Transverse colon (tissue), 4 donors: ENCODE results near the gene TMED10.

Source experiments
- CTCF ChIP-seq, 5 experiments: fragments of 200-600 bp in 3 of 5; fragments of 450-650 bp in 2 of 5; sonication (generic) in 3 of 5; IDR thresholded peaks; 1 replicate in 2 of 5; 2 replicates in 3 of 5; pipeline ENCODE4 v1.5.1; 2016 to 2017; ENCODE audit warnings: antibody characterized with exemption in 5 of 5, inconsistent platforms in 3 of 5, mild to moderate bottlenecking in 2 of 5, moderate library complexity in 1 of 5
- POLR2A ChIP-seq: fragments of 450-650 bp; IDR thresholded peaks from one replicate; pipeline ENCODE4 v1.6.1; 2016; ENCODE audit warnings: antibody characterized with exemption, mild to moderate bottlenecking, moderate library complexity
- POLR2AphosphoS5 ChIP-seq, 3 donors: sonication (generic); formaldehyde crosslinking; IDR thresholded peaks; one replicate each; pipeline ENCODE4 v1.6.1; 2016; ENCODE audit warnings: antibody characterized with exemption in 3 of 3

- TF ChIP-seq CTCF (IDR thresholded peaks at IDR 0.05) (no peak), POLR2A (no peak), POLR2AphosphoS5 (IDR thresholded peaks at IDR 0.05) (no peak)
Measured at GRCh38 chr14:75220156-75220555, 43.7 kb upstream of the TMED10 start.
